Mesenchymal stem cell (in vitro differentiated cells and primary cell): ENCODE results near the gene TM7SF2. TPM values are rescaled to one million over a fixed set of nuclear protein-coding genes. Genes with fewer than 3 reads are reported as not detected.

Experiments used
- small RNA-seq: library from polyadenylated mRNA; stranded (forward); fragments of <200 nt; extraction: miRNeasy Mini kit (QIAGEN cat#:217004); gene quantifications from one replicate; pipeline ENCODE3, GENCODE V24; 2013; ENCODE audit warnings: low read depth

TM7SF2 gene

Small RNA genes within 50 kb of the gene (small RNA-seq; reads per million reads assigned to genes)
- gene HIGD1AP10 = not detected
- gene PDCL2P2 = not detected
- not detected for gene RNU2-23P
